HG02973 (cell line): ENCODE data around the gene PGRMC1.
"Not testable (repeated sequence)": the region's sequence is repeated elsewhere in the genome, so short reads cannot be mapped to it uniquely, and the experiment has no call there.

Source experiments
- ATAC-seq: cut with Tn5 transposase; IDR thresholded peaks from one replicate; pipeline ENCODE4 v1.9.1; 2021; ENCODE audit warnings: moderate library complexity; ENCODE audit not compliant: unreplicated experiment

The PGRMC1 gene

DNA sequence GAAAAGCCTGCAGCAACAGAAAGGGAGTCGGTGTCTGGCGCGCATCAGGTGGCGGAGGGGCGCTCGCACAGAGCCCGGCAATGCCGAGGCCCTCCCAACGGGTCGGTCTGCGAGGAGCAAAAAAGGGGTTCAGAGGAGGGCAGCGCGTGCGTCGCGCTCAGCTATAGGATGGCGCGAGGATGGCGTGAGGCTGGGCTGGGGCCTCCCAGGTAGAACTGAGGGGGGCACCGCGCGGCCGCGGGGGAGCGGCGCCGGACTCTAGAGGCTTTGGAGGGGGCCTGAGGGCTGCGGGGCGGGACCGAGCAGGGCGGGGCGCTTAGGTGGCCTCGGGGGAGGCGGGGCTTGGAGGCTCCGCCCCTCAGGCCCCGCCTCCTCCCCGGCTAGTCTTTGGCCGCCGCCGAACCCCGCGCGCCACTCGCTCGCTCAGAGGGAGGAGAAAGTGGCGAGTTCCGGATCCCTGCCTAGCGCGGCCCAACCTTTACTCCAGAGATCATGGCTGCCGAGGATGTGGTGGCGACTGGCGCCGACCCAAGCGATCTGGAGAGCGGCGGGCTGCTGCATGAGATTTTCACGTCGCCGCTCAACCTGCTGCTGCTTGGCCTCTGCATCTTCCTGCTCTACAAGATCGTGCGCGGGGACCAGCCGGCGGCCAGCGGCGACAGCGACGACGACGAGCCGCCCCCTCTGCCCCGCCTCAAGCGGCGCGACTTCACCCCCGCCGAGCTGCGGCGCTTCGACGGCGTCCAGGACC lies at the start of gene PGRMC1:
PGRMC1 (plus strand) TSS at position 414 of the 751 bp plus-strand sequence; CDS start at position 493, 79 bp downstream.
- ATAC-seq: peak; percentile 94

DNA sequence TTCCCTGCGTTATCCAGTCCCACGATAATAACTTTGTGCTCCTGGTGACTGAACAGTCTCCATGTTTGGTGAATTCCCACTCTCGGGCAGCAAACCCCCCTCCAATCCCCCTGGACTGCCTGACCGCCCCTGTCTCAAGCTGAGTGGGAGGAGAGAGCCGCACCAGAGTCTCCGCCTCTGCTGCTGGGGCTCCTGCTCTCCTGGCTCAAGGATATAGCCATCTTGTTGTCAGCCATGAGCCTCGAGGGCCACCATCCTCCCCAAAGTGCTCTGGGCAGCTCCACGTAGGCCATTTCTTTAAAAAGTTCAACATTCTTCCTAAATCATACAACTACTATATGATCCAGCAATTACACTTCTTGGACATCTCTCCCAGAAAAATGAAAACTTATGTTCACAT lies 49.3 kb upstream of the PGRMC1 start:
- no peak for ATAC-seq

DNA sequence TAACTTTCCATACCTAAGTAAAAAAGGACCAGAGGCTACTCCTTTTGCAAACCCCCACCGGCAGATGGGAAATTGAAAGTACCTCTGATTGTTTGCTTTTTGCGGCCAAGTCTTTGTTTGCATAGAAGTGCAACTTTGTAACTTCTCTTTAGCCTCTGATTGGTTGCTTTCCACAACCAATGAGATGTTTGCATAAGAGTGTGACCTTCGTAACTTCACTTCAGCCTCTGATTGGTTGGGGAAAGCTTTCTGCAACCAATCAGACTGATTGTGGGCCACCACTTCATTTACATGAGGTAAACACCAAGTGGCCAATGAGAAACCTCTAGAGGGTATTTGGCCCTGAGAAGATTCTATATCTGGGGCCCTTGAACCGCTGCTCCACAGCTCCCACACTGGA lies 48.8 kb upstream of the PGRMC1 start:
- no peak for ATAC-seq

DNA sequence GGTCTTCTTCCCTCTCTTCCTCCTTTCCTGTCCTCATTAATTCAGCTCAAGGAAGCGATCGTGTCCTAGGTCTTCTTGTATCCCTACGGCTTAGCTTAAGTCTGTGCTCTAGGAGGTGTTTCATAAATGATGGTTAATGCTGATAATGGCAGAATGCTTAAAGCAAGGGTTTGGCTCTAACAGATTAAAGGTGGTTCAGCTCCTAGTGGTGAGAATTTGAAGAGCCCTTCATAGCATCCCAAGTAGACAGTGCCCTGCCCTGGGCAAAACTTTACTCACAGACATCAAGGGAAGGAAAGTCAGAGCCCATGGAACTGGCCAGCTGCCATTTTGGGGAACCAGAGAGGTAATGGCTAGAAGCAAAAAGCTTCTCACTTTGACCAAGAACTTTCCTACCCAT lies 47.0 kb upstream of the PGRMC1 start:
- ATAC-seq: no peak

DNA sequence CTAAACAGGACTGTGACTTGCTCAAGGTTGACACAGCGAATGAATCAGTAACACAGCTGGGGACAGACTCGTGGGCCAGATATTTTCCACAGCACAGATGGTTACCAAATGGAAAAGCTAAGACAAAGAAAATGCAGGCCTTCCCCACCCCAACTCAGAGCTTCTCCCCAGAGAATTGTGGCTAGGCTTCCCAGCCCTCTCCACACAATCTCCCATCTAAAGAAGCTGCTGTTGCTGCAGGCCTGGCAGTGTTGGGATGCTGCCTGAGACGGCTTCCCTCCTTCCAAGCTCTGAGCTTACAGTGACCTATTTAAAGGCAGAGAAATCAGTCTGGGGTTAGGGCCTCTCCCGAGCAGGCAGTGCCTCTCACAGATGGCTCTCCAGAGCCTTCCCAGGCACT lies 46.5 kb upstream of the PGRMC1 start:
- no peak for ATAC-seq

DNA sequence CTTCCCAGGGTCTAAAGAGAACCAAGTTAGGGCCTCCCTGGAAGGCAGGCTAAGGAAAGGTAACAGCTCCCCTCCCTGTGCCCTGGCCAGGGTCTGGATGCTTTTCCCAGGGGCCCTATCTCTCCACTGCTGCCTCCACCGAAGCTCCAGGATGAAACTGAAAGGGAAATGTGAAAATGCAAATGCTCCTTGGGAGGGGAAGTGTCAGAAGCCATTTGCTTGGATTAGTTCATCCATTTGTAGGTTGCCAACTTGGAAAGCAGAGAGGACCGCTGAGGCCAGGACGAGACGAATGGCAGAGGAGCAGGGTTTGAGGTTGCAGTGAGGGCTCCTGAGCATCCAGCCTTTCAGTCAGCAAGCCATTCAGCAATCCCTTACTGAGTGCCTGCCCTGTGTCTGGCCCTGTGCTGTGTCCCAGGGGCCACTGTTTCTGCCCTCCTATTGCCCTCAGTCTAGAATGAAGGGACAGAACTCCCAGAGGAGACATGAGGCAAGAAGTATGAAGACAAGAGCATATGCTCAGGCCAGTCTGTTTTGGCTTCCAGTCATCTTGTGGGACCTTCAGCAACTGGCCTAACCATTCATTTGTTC lies 45.9 kb upstream of the PGRMC1 start:
- no peak for ATAC-seq

DNA sequence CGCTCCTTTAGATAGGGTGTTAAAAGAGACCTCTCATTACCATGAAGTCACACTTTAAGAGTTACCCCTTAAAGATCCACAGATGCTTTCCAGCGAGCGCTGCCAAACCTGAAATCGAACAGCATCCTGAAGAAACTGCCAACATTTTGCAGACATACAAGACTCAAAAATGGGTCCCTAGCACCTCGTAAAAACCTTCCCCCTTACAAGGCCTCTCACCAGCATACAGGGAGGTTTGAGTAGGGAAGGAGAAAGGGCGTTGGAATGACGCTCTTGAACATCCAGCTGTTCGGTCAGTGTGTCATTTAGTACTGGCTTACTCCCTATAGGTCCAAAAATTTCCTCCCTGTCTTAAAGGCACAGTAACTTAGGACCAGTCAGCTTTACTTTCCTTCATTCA lies 45.3 kb upstream of the PGRMC1 start:
- ATAC-seq: no peak

DNA sequence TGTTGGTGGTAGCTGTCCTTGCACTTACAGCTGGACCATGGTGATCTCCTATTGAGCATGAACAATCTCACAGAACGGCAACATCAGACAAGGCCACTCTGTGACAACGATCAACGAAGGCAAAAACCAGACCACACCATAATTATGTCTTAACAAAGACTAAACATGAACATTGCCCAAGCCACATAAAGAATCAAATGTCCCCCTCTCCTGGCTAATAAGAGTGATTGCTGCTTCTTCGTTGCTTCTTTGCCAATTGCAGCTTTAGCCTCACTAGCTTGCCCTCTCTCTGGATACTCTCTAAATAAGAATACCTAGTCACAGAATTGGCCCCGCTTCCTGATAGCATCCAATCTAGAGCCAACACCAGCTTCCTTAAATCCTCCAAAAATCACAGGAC lies 41.5 kb upstream of the PGRMC1 start:
- no peak for ATAC-seq

DNA sequence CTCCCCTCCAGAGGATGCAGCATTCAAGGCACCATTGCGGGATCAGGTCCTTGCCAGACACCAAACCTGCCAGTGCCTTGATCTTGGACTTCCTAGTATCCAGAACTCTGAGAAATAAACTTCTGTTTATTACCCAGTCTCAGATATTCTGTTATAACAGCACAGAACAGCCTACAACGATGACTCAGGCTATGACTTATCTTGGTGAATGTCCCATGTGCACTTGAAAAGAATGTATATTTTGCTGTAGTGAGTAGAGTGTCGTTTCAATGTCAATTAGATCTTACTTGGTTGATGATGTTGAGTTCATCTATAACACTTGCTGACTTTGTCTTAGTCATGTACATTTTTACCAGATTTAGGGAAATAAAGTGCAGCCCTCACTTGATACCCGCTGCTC lies 34.5 kb upstream of the PGRMC1 start:
- ATAC-seq: no peak

DNA sequence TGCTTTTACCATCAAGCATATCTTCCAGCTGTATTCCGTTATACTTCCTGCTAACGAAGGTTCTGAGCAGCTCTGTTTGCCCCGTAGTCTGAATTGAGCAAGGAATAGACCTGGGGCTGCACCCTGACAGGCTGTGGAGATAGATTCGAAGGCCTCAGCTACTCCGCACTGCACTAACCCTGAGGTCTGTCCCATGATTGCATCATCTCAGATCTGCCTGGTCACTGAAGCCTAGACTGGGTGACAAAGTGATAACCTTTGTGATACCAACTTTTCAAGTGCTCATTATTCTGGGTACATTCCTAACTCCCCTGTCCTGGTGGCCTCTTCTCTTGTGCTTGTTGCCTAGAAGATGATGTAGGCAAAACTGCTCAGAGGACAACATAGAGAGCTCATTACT lies 29.9 kb upstream of the PGRMC1 start:
- ATAC-seq: no peak

DNA sequence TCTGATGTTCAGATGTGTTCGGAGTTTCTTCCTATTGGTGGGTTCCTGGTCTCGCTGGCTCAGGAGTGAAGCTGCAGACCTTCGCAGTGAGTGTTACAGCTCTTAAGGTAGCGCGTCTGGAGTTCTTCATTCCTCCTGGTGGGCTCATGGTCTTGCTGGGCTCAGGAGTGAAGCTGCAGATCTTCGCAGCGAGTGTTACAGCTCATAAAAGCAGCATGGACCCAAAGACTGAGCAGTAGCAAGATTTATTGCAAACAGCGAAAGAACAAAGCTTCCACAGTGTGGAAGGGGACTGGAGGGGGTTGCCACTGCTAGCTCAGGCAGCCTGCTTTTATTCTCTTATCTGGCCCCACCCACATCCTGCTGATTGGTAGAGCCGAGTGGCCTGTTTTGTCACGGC lies 28.6 kb upstream of the PGRMC1 start:
- ATAC-seq: not testable (repeated sequence)

DNA sequence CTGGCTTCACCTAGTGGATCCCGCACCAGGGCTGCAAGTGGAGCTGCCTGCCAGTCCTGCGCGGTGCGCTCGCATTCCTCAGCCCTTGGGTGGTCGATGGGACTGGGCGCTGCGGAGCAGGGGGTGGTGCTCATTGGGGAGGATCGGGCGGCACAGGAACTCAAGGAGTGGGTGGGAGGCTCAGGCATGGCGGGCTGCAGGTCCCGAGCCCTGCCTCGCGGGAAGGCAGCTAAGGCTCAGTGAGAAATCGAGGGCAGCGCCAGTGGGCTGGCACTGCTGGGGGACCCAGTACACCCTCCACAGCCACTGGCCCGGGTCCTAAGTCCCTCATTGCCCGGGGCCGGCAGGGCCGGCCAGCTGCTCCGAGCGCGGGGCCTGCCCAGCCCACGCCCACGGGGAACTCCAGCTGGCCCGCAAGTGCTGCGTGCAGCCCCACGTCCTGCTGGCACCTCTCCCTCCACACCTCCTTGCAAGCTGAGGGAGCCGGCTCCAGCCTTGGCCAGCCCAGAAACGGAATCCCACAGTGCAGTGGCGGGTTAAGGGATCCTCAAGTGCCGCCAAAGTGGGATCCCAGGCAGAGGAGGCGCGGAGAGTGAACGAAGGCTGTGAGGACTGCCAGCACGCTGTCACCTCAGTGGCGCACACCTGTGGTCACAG lies 27.6 kb upstream of the PGRMC1 start:
- no peak for ATAC-seq

DNA sequence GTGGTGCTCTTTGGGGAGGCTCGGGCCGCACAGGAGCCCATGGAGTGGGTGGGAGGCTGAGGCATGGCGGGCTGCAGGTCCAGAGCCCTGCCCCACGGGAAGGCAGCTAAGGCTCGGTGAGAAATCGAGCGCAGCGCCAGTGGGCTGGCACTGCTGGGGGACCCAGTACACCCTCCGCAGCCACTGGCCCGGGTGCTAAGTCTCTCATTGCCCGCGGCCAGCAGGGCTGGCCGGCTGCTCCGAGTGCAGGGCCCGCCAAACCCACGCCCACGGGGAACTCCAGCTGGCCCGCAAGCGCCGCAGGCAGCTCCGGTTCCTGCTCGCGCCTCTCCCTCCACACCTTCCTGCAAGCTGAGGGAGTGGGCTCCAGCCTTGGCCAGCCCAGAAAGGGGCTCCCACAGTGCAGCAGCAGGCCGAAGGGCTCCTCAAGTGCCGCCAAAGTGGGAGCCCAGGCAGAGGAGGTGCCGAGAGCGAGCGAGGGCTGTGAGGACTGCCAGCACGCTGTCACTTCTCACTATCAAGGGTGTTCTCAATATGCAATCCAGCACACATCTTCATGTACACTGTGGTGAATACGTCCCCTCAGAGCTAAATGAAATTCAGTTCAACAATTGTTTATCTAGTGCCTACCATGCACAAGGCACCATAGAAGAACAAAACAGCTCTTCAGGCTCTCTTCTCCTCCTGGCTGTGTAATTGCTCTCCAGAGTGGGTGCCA lies 25.0 kb upstream of the PGRMC1 start:
- not testable (repeated sequence) for ATAC-seq

DNA sequence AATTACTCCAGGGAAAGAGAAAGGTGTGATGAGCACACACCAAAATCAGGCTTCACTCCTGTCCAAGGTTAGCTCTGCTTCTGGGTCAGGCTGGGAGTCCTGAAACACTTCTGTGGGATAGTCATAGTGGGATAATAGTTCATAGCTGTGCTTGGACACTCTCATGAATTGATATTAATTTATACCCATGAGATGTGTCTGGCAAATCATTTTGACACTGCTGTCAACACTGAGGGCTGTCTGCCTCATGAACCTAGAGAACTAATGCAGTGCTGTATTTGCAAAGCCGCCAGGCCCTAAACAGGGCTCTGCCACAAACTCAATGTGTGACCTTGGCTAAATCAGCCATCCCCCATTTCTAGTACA lies 24.5 kb upstream of the PGRMC1 start:
- no peak for ATAC-seq

DNA sequence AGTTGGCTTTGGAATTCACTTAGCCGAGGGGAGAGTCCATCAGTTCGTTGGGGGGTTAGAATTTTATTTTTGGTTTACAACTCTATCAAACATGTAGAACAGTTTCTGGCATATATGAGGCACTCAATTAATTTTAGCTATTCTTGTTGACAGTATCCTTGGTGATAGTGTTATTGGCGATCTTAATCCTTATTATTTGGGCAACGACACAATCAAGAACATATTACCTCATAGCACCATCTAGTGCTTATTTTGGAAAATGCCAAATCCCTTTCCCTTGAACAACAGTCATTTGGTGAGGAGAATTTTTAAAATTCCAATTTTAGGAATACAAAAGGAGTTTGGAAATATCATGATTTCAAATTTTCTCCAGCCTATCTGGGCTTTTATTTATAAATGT lies 17.9 kb upstream of the PGRMC1 start:
- ATAC-seq: no peak

DNA sequence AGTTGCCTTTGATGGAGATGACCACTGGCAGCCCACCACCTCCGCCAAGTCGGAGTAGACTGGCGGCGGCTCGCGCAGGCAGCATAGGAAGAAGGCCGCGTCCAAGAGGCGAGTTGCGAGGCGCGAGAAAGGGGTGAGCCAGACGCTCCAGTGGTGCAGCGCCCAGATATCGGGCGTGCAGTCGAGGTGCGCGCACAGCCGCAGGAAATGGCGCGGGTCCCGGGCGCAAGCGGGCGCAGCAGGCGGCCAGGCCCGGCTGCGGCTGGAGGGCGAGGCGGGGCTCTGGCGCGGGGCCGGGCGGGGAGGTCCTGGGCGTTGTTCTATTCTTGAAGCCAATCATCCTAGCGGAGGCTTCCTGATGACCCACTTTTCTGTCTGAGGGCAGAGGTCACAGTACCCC lies 13.2 kb upstream of the PGRMC1 start:
- no peak for ATAC-seq

DNA sequence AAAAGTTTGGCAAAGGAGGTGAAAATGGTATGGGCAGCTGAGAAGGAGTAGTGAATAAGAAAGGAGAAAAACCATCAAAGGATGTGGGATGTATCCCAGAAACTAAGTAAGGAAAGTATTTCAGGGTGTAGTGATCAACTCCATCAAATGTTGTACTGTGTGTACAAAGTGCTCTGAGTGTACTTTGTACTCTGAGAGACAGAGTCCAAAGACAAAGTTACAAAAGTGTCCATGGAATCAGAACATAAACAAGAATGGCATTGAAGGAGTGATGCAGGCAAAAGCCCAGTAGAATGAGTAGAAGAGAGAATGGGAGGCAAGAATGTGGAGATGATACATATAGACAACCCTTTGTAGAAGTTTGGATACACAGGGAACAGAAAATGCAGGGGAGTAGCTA lies 12.3 kb upstream of the PGRMC1 start:
- no peak for ATAC-seq

DNA sequence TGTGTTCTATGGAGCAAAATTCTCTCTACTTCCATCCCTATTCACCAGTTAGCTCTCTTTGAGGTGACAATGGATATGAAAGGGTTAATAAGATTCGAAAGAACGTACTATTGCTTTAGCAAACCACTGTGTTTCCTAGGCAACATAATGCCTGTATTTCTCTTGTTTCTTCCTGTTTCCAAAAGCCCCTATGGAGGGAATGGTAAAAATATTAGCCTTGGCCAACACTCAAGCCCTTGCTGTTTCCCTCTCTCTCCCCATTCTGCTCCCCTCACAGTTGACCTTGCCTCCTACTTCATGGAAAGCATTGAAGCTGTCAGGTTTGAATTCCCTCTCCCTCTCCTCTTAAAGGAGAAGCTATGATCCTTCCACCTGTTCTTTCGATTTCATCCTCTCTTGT lies 9.6 kb upstream of the PGRMC1 start:
- no peak for ATAC-seq

DNA sequence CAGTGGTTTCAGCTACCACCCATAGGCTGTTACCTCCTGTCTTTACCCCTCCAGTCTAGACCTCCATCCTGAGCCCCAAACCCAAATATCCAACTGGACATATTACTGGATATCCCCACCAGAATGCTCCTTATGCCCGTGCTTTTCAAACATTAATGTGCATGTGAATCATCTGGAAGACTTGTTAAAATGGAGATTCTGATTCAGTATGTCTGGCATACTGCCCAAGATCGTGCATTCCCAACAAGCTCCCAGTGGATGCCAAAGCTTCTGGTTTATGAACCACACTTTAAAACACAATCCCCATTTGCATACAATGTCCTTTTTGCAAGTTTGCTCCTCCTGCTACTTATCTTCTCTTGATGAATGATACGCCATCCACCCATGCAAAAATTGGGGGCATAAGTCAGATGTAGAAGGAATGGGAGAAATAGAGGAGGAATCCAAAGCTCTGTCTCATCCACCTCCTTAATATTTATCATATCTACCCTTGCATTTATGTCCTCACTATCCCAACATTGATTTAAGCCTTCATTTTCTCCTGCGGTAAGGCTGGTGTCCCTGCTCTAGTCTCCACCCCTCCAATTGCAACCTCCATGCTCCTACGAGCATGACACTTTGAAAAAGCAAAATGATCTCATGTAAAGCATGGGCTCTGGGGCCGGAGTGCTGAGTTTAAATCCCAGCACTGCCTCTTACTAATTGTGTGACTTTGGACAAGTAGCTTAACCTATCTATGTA lies 7.4 kb upstream of the PGRMC1 start:
- ATAC-seq: no peak

DNA sequence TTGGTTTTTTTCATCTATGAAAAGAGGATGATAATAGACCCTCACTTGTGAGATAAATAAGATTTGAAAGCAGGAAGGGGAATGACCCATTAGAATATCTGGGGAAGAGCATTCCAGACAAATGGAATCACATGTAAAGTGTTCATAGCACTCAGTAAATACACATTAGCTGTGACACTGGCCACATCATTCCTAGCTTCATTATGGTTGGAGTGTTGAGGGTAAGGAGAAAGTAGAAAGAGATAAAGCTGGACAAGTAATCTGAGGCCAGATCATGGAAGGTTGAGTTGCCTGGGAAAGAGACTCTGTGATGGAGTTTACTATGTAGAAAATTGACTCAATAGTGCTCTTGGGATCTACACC lies 6.9 kb upstream of the PGRMC1 start:
- ATAC-seq: no peak

DNA sequence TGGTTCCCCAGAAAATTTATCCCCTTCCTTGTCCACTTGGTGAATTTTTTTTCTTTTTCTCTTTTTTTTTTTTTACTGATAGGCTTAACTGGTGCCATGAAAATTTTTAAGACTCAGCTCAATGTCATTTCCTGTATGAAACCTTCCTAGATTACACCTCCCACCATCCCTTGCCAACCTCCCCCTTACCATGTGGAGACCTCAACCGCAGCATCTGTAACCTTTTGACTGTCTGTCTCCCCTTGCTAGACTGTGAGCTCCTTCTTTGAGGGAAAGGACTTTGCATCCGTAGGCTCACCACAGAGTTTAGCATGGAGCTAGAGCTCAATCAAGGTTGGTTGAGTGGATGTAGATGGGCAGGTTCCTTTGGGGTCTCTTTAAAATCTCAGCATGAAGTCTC lies 5.2 kb upstream of the PGRMC1 start:
- no peak for ATAC-seq
